RWPE2 (cell line): ENCODE measurements around the gene ZBTB11.

Experiments
- ATAC-seq: fragments of 200-7000 bp; cut with Tn5 transposase; 3 replicates; pipeline ENCODE4 v1.9.1; 2021; ENCODE audit warnings: low read depth
- DNase-seq: peaks from one replicate; pipeline ENCODE4 v3.0.0-alpha.2; 2020; ENCODE audit warnings: low spot score
- H3K27ac ChIP-seq: fragments of 450-650 bp; 2 replicates; pipeline ENCODE4 v1.5.1; 2017; ENCODE audit warnings: mild to moderate bottlenecking; ENCODE audit not compliant: poor library complexity, severe bottlenecking
- H3K27me3 ChIP-seq: fragments of 250-450 bp; sonication (Bioruptor Pico); 2 replicates; pipeline ENCODE4 v1.5.1; 2021; ENCODE audit warnings: mild to moderate bottlenecking, moderate library complexity; ENCODE audit not compliant: insufficient read depth, poor library complexity, severe bottlenecking
- H3K36me3 ChIP-seq: fragments of 250-450 bp; sonication (Bioruptor Pico); 2 replicates; pipeline ENCODE4 v1.5.1; 2020; ENCODE audit warnings: low read depth, mild to moderate bottlenecking, moderate library complexity
- H3K4me1 ChIP-seq: fragments of 250-450 bp; sonication (Bioruptor Pico); 2 replicates; pipeline ENCODE4 v1.5.1; 2021; ENCODE audit warnings: mild to moderate bottlenecking, moderate library complexity; ENCODE audit not compliant: insufficient read depth, poor library complexity, severe bottlenecking
- H3K4me3 ChIP-seq: fragments of 250-450 bp; sonication (Bioruptor Pico); 2 replicates; pipeline ENCODE4 v1.5.1; 2021; ENCODE audit warnings: mild to moderate bottlenecking, moderate library complexity; ENCODE audit not compliant: severe bottlenecking
- H3K9me3 ChIP-seq: fragments of 250-450 bp; sonication (Bioruptor Pico); 2 replicates; pipeline ENCODE4 v1.5.1; 2021; ENCODE audit warnings: mild to moderate bottlenecking, moderate library complexity; ENCODE audit not compliant: severe bottlenecking
- CTCF ChIP-seq: fragments of 450-650 bp; IDR thresholded peaks from one replicate; pipeline ENCODE4 v1.5.1; 2017; ENCODE audit warnings: mild to moderate bottlenecking, moderate library complexity; ENCODE audit not compliant: poor library complexity, severe bottlenecking

ZBTB11 gene

DNA sequence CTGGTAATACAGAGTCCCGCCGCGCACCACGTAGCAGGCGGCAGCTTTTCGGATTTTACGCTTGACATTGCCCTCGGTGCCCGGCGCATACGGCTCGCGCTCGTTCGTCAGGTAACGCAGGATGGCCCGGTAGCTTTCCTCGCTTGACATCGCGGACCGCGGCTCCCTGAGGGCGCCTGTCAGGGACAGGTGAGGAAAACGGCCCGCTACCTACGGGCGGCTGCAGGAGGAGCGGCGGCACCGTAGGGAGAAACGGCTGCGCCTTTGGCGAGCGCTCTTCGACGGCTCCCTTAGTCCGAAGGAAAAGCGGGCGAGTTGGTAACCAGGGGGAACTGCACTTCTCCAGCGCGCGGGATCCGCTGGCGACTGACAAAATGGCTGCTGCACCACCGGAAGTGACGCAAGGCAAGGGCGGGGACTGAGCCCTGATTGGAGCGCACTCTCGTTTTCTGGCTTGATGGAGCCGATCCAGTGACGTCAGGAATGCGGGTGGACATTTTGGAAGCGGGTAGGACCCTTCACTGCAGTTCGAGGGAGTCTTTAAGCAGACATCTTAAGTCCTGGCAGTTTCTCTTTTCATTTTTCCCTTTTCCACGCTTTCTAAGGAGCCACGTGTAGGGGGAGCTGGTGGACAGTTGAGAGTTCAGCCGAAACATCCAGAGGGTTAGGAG lies at the start of gene ZBTB11:
ZBTB11 (minus strand) TSS at position 368 of the 671 bp plus-strand sequence; CDS start at position 150, 218 bp downstream.
- Histone ChIP-seq H3K9me3 (no peaks in the 10 kb centered on the region), H3K36me3 (peaks cover 39% of the 10 kb centered on the region), H3K4me3 (peak within 1 kb of the TSS; percentile 89), H3K27ac (peak within 1 kb of the TSS; percentile 84), H3K27me3 (no peaks in the 10 kb centered on the region), H3K4me1 (peaks cover 14% of the 10 kb centered on the region)
- ATAC-seq: peak; percentile 69
- peak; percentile 76 for TF ChIP-seq CTCF
- peak; percentile 98 for DNase-seq

DNA sequence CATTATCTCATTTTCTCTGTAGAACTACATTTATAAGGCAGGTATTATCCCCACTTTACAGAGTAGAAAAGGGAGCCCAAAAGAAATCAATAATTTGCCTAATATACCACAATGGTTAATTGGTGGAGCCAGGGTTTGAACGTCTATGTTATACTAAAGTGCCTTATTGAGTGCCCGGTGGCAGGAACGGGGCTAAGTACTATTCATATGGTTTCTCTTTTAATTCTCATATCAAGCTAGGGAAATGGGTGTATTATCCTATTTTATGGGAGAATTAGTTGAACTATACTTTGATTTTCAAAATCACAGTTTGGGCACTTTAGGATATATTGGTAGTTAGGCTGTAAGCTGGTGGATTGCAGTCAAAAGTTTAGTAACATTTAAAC lies 49.0 kb upstream of the ZBTB11 start:
- TF ChIP-seq CTCF: no peak
- ATAC-seq (no peak), DNase-seq (no peak)
- H3K27ac ChIP-seq: no peak overlapping the region
- no peaks in the 10 kb centered on the region for H3K27me3 ChIP-seq
- H3K36me3 ChIP-seq: peaks cover 45% of the 10 kb centered on the region
- no peaks in the 10 kb centered on the region for H3K9me3 ChIP-seq
- H3K4me1 ChIP-seq: peaks cover 27% of the 10 kb centered on the region
- peak overlapping the region; percentile 76 for H3K4me3 ChIP-seq

DNA sequence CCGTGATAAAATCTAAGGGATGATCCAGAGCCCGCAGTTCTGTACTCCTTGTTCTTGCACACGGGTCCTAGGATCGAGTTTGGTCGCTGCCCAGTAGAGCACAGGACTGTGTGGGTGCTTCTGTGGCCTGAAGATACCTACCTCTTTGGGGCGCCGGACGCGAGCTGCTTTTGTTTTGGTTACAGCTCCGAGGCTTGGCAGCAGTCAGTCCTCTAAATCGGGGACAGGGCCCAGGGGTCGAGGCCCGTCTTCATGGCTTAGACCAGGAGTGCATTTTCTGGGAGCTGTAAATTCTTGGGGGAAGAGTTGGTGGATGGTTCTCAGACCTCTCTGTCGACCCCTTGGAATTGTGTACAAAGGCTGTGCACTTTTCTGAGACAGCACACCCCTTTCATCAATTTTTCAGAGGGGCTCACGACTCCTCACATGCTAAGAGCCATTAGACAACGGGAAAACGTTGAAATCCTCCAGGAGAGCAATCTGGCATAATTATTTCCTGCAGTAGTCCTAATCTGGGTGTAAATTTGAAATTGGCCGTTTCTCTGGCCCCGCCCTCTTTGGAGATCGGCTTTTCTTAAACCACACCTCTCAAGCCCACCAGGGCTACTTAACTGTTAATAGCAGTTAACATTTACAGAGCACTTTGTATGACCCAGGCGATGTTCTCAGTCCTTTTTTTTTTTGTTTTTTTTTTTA lies 48.4 kb upstream of the ZBTB11 start:
- Histone ChIP-seq H3K27ac (peak overlapping the region; percentile 58), H3K9me3 (no peaks in the 10 kb centered on the region), H3K4me1 (peaks cover 30% of the 10 kb centered on the region), H3K27me3 (no peaks in the 10 kb centered on the region), H3K4me3 (peak overlapping the region; percentile 76), H3K36me3 (peaks cover 41% of the 10 kb centered on the region)
- no peak for DNase-seq
- TF ChIP-seq CTCF: no peak
- ATAC-seq: no peak

DNA sequence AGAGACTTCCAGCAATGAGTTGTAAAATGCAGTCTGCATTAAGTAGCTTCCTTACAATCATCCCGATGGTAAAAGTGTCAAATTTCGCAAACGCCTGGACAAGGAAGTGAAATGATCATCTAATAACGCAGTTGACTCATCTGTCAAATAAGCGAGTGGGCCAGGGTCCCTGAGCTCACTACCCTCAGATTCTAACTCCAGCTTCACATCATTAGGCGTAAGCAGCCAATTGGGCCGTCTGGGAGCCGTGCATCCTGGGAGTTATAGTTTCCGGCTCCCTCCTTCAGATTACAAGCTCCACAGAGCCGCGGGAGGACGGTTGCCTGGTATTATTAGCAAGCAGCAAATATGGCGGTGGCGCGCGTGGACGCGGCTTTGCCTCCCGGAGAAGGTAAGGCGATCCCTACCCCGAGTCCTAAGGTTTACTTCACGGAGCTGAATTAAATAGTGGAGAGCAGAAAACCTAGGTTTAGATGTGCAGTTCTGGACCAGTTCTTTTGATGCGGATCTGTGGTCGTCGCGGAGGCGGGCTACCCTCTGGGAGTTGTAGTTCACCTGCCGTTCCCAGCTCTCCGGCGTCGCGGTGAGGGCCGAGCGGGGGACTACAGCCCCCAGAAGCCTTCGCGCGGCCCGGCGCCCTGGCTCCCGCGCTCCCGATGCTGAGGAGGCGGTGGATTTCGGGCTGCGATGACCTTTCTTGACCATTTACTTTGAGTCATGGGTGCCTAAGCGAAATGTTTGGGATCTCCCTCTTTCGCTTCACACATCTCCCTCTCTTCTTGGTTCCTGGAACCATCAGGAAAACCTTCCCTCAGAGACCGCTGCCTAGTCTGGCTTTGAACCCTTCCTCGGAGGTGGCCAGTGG lies 47.6 kb upstream of the ZBTB11 start, which contains the start of gene CEP97:
CEP97 (plus strand) TSS at position 286 of the 865 bp plus-strand sequence; CDS start at position 349, 63 bp downstream.
- TF ChIP-seq CTCF: no peak
- H3K9me3 ChIP-seq: no peaks in the 10 kb centered on the region
- ATAC-seq: peak; percentile 95
- peaks cover 38% of the 10 kb centered on the region for H3K4me1 ChIP-seq
- peaks cover 33% of the 10 kb centered on the region for H3K36me3 ChIP-seq
- peak; percentile 93 for DNase-seq
- peak within 1 kb of the TSS; percentile 58 for H3K27ac ChIP-seq
- H3K27me3 ChIP-seq: no peaks in the 10 kb centered on the region
- H3K4me3 ChIP-seq: peak within 1 kb of the TSS; percentile 76
